ENCODE results near the gene GJD3. TPM values are rescaled to one million over a fixed set of nuclear protein-coding genes. Genes with fewer than 3 reads are reported as not detected.
"Not testable (repeated sequence)": the region's sequence is repeated elsewhere in the genome, so short reads cannot be mapped to it uniquely, and the experiment has no call there.

Gene GJD3
- total RNA-seq, 1 donor from 2014 or later, result not detected

DNA sequence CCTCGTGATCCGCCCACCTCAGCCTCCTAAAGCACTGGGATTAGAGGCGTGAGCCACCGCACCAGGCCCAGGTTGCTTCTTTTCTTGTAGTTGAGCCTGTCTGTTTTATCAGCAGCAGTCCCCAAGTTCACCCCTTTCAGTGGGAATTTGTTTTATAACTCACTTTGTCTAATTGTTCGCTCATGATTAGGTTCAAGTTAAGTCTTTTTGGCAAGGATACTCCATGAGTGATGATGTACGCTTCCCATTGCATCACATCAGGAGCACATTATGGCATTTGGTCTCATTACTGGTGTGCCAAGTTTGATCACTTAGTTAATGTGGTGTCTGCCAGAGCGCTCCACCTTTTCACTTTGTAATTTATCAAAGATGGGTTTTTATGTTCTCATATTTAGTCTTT, 14.4 kb upstream of the GJD3 start:
- H3K27ac Mint-ChIP-seq (ENCODE audit: unreplicated experiment), result no peak overlapping the region
- no peak overlapping the region for H3K4me3 Mint-ChIP-seq (ENCODE audit: unreplicated experiment)
- no peaks in the 10 kb centered on the region for H3K4me1 Mint-ChIP-seq (ENCODE audit: low read depth, unreplicated experiment)
- DNase-seq, result no peak
- no peaks in the 10 kb centered on the region for H3K9me3 Mint-ChIP-seq (ENCODE audit: unreplicated experiment)
- no peaks in the 10 kb centered on the region for H3K36me3 Mint-ChIP-seq (ENCODE audit: unreplicated experiment)
- TF ChIP-seq, protein P1, sequence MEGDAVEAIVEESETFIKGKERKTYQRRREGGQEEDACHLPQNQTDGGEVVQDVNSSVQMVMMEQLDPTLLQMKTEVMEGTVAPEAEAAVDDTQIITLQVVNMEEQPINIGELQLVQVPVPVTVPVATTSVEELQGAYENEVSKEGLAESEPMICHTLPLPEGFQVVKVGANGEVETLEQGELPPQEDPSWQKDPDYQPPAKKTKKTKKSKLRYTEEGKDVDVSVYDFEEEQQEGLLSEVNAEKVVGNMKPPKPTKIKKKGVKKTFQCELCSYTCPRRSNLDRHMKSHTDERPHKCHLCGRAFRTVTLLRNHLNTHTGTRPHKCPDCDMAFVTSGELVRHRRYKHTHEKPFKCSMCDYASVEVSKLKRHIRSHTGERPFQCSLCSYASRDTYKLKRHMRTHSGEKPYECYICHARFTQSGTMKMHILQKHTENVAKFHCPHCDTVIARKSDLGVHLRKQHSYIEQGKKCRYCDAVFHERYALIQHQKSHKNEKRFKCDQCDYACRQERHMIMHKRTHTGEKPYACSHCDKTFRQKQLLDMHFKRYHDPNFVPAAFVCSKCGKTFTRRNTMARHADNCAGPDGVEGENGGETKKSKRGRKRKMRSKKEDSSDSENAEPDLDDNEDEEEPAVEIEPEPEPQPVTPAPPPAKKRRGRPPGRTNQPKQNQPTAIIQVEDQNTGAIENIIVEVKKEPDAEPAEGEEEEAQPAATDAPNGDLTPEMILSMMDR (IDR thresholded peaks at IDR 0.05; ENCODE audit: partially characterized antibody, unreplicated experiment), result no peak
- peaks cover 2% of the 10 kb centered on the region for H3K27me3 Mint-ChIP-seq (ENCODE audit: unreplicated experiment)

DNA sequence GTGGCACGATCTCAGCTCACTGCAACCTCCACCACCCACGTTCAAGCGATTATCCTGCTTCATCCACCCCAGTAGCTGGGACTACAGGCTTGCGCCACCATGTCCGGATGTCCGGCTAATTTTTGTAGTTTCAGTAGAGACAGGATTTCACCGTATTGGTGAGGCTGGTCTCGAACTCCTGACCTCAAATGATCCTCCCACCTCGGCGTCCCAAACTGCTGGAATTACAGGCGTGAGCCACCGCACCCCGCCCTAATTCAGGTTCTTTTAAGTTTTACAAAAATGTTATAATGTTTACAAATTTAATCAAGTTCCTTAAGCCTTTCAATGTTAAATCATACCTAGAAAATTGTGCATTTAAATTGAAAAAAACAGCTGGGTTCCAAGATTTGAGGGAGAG, 13.3 kb upstream of the GJD3 start:
- TF ChIP-seq, protein P1 (IDR thresholded peaks at IDR 0.05; ENCODE audit: partially characterized antibody, unreplicated experiment), result no peak
- Mint-ChIP-seq H3K4me1 (ENCODE audit: low read depth, unreplicated experiment) (no peaks in the 10 kb centered on the region), H3K4me3 (ENCODE audit: unreplicated experiment) (no peak overlapping the region), H3K36me3 (ENCODE audit: unreplicated experiment) (peaks cover 9% of the 10 kb centered on the region), H3K27ac (ENCODE audit: unreplicated experiment) (no peak overlapping the region), H3K9me3 (ENCODE audit: unreplicated experiment) (no peaks in the 10 kb centered on the region), H3K27me3 (ENCODE audit: unreplicated experiment) (peaks cover 2% of the 10 kb centered on the region)
- DNase-seq, result no peak

DNA sequence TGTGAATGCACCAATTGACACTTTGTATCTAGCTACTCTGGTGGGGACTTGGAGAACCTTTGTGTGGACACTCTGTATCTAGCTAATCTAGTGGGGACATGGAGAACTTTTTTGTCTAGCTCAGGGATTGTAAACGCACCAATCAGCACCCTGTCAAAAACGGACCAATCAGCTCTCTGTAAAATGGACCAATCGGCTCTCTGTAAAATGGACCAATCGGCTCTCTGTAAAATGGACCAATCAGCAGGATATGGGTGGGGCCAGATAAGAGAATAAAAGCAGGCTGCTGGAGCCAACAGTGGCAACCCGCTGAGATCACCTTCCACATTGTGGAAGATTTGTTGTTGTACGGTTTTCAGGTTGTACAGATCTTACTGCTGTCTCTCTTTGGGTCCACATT, 12.0 kb upstream of the GJD3 start:
- H3K4me1 Mint-ChIP-seq (ENCODE audit: low read depth, unreplicated experiment); H3K36me3 Mint-ChIP-seq (ENCODE audit: unreplicated experiment); H3K4me3 Mint-ChIP-seq (ENCODE audit: unreplicated experiment); H3K27me3 Mint-ChIP-seq (ENCODE audit: unreplicated experiment); H3K27ac Mint-ChIP-seq (ENCODE audit: unreplicated experiment); H3K9me3 Mint-ChIP-seq (ENCODE audit: unreplicated experiment); DNase-seq: not testable (repeated sequence)

DNA sequence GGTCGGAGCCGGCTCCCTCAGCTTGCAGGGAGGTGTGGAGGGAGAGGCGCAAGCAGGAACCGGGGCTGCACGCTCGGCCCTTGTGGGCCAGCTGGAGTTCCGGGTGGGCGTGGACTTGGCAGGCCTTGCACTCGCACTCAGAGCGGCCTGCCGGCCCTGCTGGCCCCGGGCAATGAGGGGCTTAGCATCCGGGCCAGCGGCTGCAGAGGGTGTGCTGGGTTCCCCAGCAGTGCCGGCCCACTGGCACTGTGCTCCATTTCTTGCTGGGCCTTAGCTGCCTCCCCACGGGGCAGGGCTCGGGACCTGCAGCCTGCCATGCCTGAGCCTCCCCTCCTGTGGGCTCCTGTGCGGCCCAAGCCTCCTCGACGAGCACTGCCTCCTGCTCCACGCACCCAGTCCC, 11.2 kb upstream of the GJD3 start:
- H3K4me3 Mint-ChIP-seq (ENCODE audit: unreplicated experiment); H3K4me1 Mint-ChIP-seq (ENCODE audit: low read depth, unreplicated experiment); DNase-seq; H3K27ac Mint-ChIP-seq (ENCODE audit: unreplicated experiment); H3K36me3 Mint-ChIP-seq (ENCODE audit: unreplicated experiment); H3K27me3 Mint-ChIP-seq (ENCODE audit: unreplicated experiment); H3K9me3 Mint-ChIP-seq (ENCODE audit: unreplicated experiment): not testable (repeated sequence)

DNA sequence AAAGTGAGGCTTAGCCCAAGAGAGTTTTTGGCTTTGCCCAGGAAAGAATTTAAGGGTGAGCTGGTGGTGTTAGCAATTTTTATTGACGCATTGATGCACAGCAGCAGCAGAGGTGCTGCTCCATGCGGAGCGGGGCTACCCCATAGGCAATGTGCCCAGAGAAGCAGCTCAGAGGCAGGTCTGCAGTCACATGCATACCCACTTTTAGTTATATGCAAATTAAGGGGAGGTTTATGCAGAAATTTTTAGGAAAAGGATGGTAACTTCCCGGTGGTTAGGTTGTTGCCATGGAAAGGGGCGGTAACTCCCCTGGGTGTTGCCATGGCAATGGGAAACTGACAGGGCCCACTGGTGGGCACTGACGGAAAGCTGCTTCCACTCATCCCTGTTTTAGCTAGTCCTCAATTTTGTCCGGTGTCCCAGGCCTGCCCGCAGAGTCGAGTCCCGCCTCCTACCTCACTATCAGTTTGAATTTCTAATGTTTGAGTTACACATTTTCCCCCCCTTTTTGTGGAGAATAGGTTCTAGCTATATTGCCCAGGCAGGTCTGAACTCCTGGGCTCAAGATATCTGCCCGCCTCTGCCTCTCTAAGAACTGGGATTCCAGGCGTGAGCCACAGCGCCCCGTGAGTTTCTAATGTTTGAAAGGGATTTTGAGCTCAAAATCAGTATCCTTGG, 10.4 kb upstream of the GJD3 start:
- no peak overlapping the region for H3K27ac Mint-ChIP-seq (ENCODE audit: unreplicated experiment)
- no peak for DNase-seq
- no peaks in the 10 kb centered on the region for H3K9me3 Mint-ChIP-seq (ENCODE audit: unreplicated experiment)
- TF ChIP-seq, protein P1 (IDR thresholded peaks at IDR 0.05; ENCODE audit: partially characterized antibody, unreplicated experiment), result no peak
- H3K36me3 Mint-ChIP-seq (ENCODE audit: unreplicated experiment), result peaks cover 9% of the 10 kb centered on the region
- H3K27me3 Mint-ChIP-seq (ENCODE audit: unreplicated experiment), result peaks cover 2% of the 10 kb centered on the region
- H3K4me3 Mint-ChIP-seq (ENCODE audit: unreplicated experiment), result no peak overlapping the region
- H3K4me1 Mint-ChIP-seq (ENCODE audit: low read depth, unreplicated experiment), result no peaks in the 10 kb centered on the region

DNA sequence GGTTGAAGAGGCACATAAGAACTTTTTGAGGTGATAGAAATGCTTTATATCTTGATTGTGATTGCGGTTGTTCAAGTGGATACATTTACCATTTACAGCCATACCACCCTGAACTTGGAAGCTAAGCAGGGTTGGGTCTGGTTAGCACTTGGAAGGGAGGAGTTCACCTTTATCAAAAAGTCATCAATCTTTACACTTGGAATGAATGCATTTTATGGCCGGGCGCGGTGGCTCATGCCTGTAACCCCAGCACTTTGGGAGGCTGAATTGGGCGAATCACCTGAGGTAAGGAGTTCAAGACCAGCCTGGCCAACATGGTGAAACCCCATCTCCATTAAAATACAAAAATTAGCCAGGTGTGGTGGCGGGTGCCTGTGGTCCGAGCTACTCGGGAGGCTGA, 9.5 kb upstream of the GJD3 start:
- H3K4me1 Mint-ChIP-seq (ENCODE audit: low read depth, unreplicated experiment), result no peaks in the 10 kb centered on the region
- no peak for DNase-seq
- H3K27me3 Mint-ChIP-seq (ENCODE audit: unreplicated experiment), result peaks cover 2% of the 10 kb centered on the region
- peaks cover 9% of the 10 kb centered on the region for H3K36me3 Mint-ChIP-seq (ENCODE audit: unreplicated experiment)
- TF ChIP-seq, protein P1 (IDR thresholded peaks at IDR 0.05; ENCODE audit: partially characterized antibody, unreplicated experiment), result no peak
- no peak overlapping the region for H3K27ac Mint-ChIP-seq (ENCODE audit: unreplicated experiment)
- H3K9me3 Mint-ChIP-seq (ENCODE audit: unreplicated experiment), result no peaks in the 10 kb centered on the region
- H3K4me3 Mint-ChIP-seq (ENCODE audit: unreplicated experiment), result no peak overlapping the region

All from glutamatergic neuron (in vitro differentiated cells).